HEK293 (cell line): ENCODE data around the gene KCNF1.

Experiments
- CTCF ChIP-seq: fragments of 450-650 bp; formaldehyde crosslinking; IDR thresholded peaks from 2 replicates; pipeline ENCODE4 v1.5.1; 2016; ENCODE audit warnings: missing biosample characterization, missing genetic modification characterization
- TRIM28 ChIP-seq: IDR thresholded peaks from 2 replicates; pipeline ENCODE4 v1.6.1; 2011; ENCODE audit warnings: low read length, control low read depth, borderline replicate concordance
- YY1 ChIP-seq: fragments of 450-650 bp; formaldehyde crosslinking; IDR thresholded peaks from 2 replicates; pipeline ENCODE4 v1.5.1; 2018; ENCODE audit warnings: missing biosample characterization, missing genetic modification characterization
- ZBTB26 ChIP-seq: fragments of 450-650 bp; formaldehyde crosslinking; optimal IDR thresholded peaks from 2 replicates; pipeline ENCODE3; 2016; ENCODE audit warnings: missing biosample characterization, mild to moderate bottlenecking, missing genetic modification characterization
- ZFP37 ChIP-seq: fragments of 450-650 bp; formaldehyde crosslinking; IDR thresholded peaks from 2 replicates; pipeline ENCODE4 v1.5.1; 2016; ENCODE audit warnings: missing biosample characterization, missing genetic modification characterization
- ZNF223 ChIP-seq: fragments of 450-650 bp; formaldehyde crosslinking; IDR thresholded peaks from 2 replicates; pipeline ENCODE4 v1.5.1; 2016; ENCODE audit warnings: missing biosample characterization, missing genetic modification characterization
- ZNF23 ChIP-seq: fragments of 450-650 bp; formaldehyde crosslinking; IDR thresholded peaks from 2 replicates; pipeline ENCODE4 v1.5.1; 2016; ENCODE audit warnings: missing biosample characterization, missing genetic modification characterization, borderline replicate concordance
- ZNF274 ChIP-seq, 2 experiments: fragments of 200-500 bp in 1 of 2; fragments of 450-650 bp in 1 of 2; sonication (Bioruptor generic) in 1 of 2; formaldehyde crosslinking in 1 of 2; IDR thresholded peaks; 2 replicates each; pipeline versions ENCODE4 v1.5.1 to v1.6.1; 2014 to 2016; ENCODE audit warnings: borderline replicate concordance in 1 of 2, inconsistent platforms in 1 of 2, low read length in 1 of 2, missing biosample characterization in 1 of 2, missing genetic modification characterization in 1 of 2
- ZNF280D ChIP-seq: fragments of 450-650 bp; formaldehyde crosslinking; IDR thresholded peaks from 2 replicates; pipeline ENCODE4 v1.5.1; 2016; ENCODE audit warnings: missing biosample characterization, missing genetic modification characterization
- ZNF518A ChIP-seq: fragments of 450-650 bp; formaldehyde crosslinking; conservative IDR thresholded peaks from 2 replicates; pipeline ENCODE4 v1.5.1; 2016; ENCODE audit warnings: low read depth, missing biosample characterization, missing genetic modification characterization
- ZNF692 ChIP-seq: fragments of 450-650 bp; formaldehyde crosslinking; IDR thresholded peaks from 2 replicates; pipeline ENCODE4 v1.5.1; 2016; ENCODE audit warnings: missing biosample characterization, missing genetic modification characterization

- TF ChIP-seq ZNF518A (tag by site-specific recombination) (no peak), CTCF (no peak), TRIM28 (no peak), YY1 (tag by site-specific recombination) (no peak), ZFP37 (tag by site-specific recombination) (no peak), ZNF223 (no peak), ZNF692 (no peak), ZNF280D (tag by site-specific recombination) (no peak), ZBTB26 (tag by site-specific recombination) (no peak), ZNF274 (IDR thresholded peaks at IDR 0.05; ENCODE audit: low read length) (no peak), ZNF274 (tag by site-specific recombination; IDR thresholded peaks at IDR 0.05; ENCODE audit: borderline replicate concordance) (no peak), ZNF23 (tag by site-specific recombination) (no peak)
Observed at GRCh38 chr2:10910625-10911024, 1.1 kb upstream of the KCNF1 start.
